Sigmoid colon (tissue), 7 donors: ENCODE data around the gene ARTN. TPM values are rescaled to one million over a fixed set of nuclear protein-coding genes. Genes with fewer than 3 reads are reported as not detected.

Experiments used
- DNase-seq: peaks from one replicate; pipeline ENCODE4 v3.0.0-alpha.2; 2019
- H3K27ac ChIP-seq, 4 donors: fragments of 200-600 bp; sonication (generic); one replicate each; pipeline ENCODE4 v1.5.1; 2016 to 2019; ENCODE audit warnings: mild to moderate bottlenecking in 1 of 4
- H3K27me3 ChIP-seq, 3 donors: fragments of 200-600 bp; sonication (generic); one replicate each; pipeline ENCODE4 v1.5.1; 2019; ENCODE audit warnings: mild to moderate bottlenecking in 1 of 3
- H3K36me3 ChIP-seq, 4 donors: fragments of 200-600 bp; sonication (generic); one replicate each; pipeline ENCODE4 v1.5.1; 2016 to 2019
- H3K4me1 ChIP-seq, 4 donors: fragments of 200-600 bp; sonication (generic); one replicate each; pipeline ENCODE4 v1.5.1; 2017 to 2019
- H3K4me3 ChIP-seq, 4 donors: fragments of 200-600 bp; sonication (generic); one replicate each; pipeline ENCODE4 v1.5.1; 2017 to 2019; ENCODE audit warnings: mild to moderate bottlenecking in 2 of 4, moderate library complexity in 1 of 4
- H3K9me3 ChIP-seq, 4 donors: fragments of 200-600 bp in 3 of 4; sonication (generic) in 3 of 4; one replicate each; pipeline versions ENCODE4 v1.5.1 to v1.6.1; 2013 to 2019
- EP300 ChIP-seq, 4 donors: sonication (generic); formaldehyde crosslinking; IDR thresholded peaks; one replicate each; pipeline ENCODE4 v1.6.1; 2017; ENCODE audit warnings: antibody characterized with exemption in 4 of 4
- POLR2A ChIP-seq, 2 donors: fragments of 450-650 bp; IDR thresholded peaks; one replicate each; pipeline ENCODE4 v1.6.1; 2016; ENCODE audit warnings: antibody characterized with exemption in 2 of 2, mild to moderate bottlenecking in 2 of 2, moderate library complexity in 2 of 2
- POLR2AphosphoS5 ChIP-seq, 4 donors: sonication (generic); formaldehyde crosslinking; IDR thresholded peaks; one replicate each; pipeline ENCODE4 v1.6.1; 2017; ENCODE audit warnings: antibody characterized with exemption in 4 of 4
- WGBS, 2 donors: extraction: QIAGEN DNeasy Blood & Tissue Kit; methylation state at CpG; one replicate each; pipeline ENCODE4 v1.1.7; 2013; 5-methylcytosine and 5-hydroxymethylcytosine counted together
- intact Hi-C: fragments of 100-400 bp; cut with DNase I; formaldehyde crosslinking; loops from one replicate; pipeline ENCODE4 v1.15.1; 2023
- polyA plus RNA-seq, 3 donors: library from polyadenylated mRNA; stranded (reverse); fragments of 200-250 nt; gene quantifications; one replicate each; pipeline ENCODE4 v1.2.3, GENCODE V29; 2013
- total RNA-seq, 4 donors: library from RNA; depleted of rRNA; stranded (reverse); fragments of >200 nt; gene quantifications; one replicate each; pipeline ENCODE4 v1.1.0, GENCODE V29; 2016
- TF ChIP-seq, protein P1 (sequence below), 4 experiments: fragments of 450-650 bp in 3 of 4; fragments of 200-600 bp in 1 of 4; IDR thresholded peaks; one replicate each; pipeline ENCODE4 v1.5.1; 2016 to 2019; ENCODE audit warnings: antibody characterized with exemption in 4 of 4, mild to moderate bottlenecking in 3 of 4, moderate library complexity in 2 of 4
- donor health status: healthy with polysubstance abuse.
- donor health status: Bipolar disorder and iron deficiency.
- donor health status: healthy.

ARTN gene
- total and polyA plus RNA-seq, 7 donors: 0.99 to 8.1 (median 2.4) TPM; not detected in 2

DNA sequence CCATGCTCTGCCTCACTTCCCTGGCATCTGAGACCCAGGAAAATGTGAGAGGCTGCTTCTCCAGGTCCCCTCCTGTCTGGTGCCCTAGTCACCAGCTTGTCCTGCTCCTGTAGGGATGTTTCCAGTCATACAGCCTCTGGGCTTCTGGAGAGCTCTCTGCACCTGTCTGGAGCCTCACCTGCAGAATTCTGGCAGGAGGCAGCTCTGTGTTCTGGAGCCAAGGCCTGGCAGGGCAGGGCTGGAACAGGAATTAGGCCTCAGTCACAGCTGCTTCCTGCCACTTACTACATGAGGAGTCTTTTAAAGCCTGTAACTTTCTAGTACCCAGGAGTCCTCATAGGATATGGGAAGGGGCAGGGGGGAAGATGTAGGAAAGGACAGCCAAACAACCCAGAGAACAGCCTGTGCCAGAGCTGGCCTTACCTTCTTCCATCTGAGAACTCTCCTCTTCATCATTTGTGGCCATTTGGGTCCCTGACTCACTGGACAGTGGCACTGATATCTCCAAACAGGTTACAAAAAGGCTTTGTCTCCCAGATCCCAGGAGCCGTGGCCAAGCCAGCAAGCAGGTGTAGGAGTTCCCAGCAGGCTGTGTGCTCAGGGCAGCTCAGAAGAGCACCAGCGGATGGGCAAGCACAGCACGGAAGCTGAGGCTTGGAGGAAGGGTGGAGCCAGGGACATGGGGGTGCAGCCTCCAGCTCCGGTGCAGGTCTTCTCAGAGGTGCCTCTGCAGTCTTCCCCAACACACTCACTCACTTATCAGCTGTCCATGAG lies 31.4 kb upstream of the ARTN start:
- no peak for DNase-seq
- no peak for TF ChIP-seq POLR2A (IDR thresholded peaks at IDR 0.05)
- no peak for TF ChIP-seq EP300 (IDR thresholded peaks at IDR 0.05)
- TF ChIP-seq POLR2AphosphoS5 (IDR thresholded peaks at IDR 0.05): no peak
- TF ChIP-seq, protein P1, sequence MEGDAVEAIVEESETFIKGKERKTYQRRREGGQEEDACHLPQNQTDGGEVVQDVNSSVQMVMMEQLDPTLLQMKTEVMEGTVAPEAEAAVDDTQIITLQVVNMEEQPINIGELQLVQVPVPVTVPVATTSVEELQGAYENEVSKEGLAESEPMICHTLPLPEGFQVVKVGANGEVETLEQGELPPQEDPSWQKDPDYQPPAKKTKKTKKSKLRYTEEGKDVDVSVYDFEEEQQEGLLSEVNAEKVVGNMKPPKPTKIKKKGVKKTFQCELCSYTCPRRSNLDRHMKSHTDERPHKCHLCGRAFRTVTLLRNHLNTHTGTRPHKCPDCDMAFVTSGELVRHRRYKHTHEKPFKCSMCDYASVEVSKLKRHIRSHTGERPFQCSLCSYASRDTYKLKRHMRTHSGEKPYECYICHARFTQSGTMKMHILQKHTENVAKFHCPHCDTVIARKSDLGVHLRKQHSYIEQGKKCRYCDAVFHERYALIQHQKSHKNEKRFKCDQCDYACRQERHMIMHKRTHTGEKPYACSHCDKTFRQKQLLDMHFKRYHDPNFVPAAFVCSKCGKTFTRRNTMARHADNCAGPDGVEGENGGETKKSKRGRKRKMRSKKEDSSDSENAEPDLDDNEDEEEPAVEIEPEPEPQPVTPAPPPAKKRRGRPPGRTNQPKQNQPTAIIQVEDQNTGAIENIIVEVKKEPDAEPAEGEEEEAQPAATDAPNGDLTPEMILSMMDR (IDR thresholded peaks at IDR 0.05): no peak
- Histone ChIP-seq H3K27ac (no peak overlapping the region), H3K4me1 (no peaks in the 10 kb centered on the region), H3K36me3 (peaks cover 0 to 37% (median 2%) of the 10 kb centered on the region in 4 donors), H3K9me3 (no peaks in the 10 kb centered on the region), H3K4me3 (no peak overlapping the region), H3K27me3 (no peaks in the 10 kb centered on the region)
- intact Hi-C loops: no loop called here
- 90% methylated on average over 4 of the region's 4 CpGs for WGBS, 2 donors

DNA sequence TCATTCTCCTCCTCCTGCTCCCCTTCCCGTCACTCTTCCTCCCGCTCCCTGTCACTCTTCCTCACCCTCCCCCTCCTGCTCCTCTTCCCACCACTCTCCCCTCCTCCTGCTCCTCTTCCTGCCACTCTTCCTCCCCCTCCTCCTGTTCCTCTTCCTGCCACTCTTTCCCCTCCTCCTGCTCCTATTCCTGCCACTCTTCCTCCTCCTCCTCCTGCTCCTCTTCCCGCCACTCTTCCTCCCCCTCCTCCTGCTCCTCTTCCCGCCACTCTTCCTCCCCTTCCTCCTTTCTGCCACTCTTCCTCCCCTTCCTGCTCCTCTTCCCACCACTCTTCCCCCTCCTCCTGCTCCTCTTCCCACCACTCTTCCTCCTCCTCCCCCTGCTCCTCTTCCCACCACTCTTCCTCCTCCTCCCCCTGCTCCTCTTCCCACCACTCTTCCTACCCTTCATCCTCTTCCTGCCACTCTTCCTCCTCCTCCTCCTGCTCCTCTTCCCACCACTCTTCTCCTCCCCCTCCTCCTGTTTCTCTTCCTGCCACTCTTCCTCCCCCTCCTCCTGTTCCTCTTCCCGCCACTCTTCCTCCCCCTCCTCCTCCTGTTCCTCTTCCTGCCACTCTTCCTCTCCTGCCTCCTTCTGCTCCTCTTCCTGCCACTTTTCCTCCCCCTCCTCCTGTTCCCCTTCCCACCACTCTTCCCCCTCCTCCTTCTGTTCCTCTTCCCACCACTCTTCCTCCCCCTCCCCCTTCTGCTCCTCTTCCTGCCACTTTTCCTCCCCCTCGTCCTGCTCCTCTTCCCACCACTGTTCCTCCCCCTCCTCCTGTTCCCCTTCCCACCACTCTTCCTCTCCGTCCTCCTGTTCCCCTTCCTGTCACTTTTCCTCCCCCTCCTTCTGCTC lies 28.7 kb upstream of the ARTN start:
- no peak overlapping the region for H3K27ac ChIP-seq
- intact Hi-C loops: no loop called here
- no peak for TF ChIP-seq POLR2AphosphoS5 (IDR thresholded peaks at IDR 0.05)
- TF ChIP-seq, protein P1 (IDR thresholded peaks at IDR 0.05): no peak
- TF ChIP-seq EP300 (IDR thresholded peaks at IDR 0.05): no peak
- no peak for TF ChIP-seq POLR2A (IDR thresholded peaks at IDR 0.05)
- peaks cover 0 to 24% (median 2%) of the 10 kb centered on the region in 4 donors for H3K36me3 ChIP-seq
- H3K9me3 ChIP-seq: no peaks in the 10 kb centered on the region
- H3K4me3 ChIP-seq: no peak overlapping the region
- H3K27me3 ChIP-seq: no peaks in the 10 kb centered on the region
- no peaks in the 10 kb centered on the region for H3K4me1 ChIP-seq
- no peak for DNase-seq
- WGBS, 2 donors: 49 to 61% methylated on average over 7 of the region's 7 CpGs

DNA sequence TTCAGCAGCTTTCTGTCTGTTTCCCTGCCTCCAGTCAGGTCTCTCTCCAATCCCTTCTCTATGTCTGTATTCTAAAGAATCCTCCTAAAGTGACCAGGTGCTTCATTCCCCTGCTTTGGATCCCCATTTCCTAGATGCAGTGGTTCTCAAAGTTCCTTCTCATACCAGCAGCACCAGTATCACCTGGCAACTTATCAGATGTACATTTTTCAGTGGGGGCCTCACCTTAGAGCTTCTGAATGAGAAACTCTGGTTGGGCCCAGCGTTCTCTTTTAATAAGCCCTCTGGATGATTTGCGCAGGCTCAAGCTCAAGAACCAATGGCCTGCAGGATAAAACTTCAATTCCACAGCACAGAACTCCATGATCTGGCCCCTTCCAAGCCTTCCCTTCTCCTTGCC lies 25.4 kb upstream of the ARTN start:
- H3K4me3 ChIP-seq: no peak overlapping the region
- TF ChIP-seq, protein P1 (IDR thresholded peaks at IDR 0.05): no peak
- no peak for TF ChIP-seq EP300 (IDR thresholded peaks at IDR 0.05)
- TF ChIP-seq POLR2A (IDR thresholded peaks at IDR 0.05): no peak
- TF ChIP-seq POLR2AphosphoS5 (IDR thresholded peaks at IDR 0.05): no peak
- no peak overlapping the region for H3K27ac ChIP-seq
- H3K4me1 ChIP-seq: peaks cover 0 to 15% (median 14%) of the 10 kb centered on the region in 4 donors
- no peak for DNase-seq
- 97 to 98% methylated on average over 2 of the region's 2 CpGs for WGBS, 2 donors
- H3K9me3 ChIP-seq: no peaks in the 10 kb centered on the region
- peaks cover 0 to 16% (median 0%) of the 10 kb centered on the region in 4 donors for H3K36me3 ChIP-seq
- H3K27me3 ChIP-seq: no peaks in the 10 kb centered on the region
- intact Hi-C loops: no loop called here

DNA sequence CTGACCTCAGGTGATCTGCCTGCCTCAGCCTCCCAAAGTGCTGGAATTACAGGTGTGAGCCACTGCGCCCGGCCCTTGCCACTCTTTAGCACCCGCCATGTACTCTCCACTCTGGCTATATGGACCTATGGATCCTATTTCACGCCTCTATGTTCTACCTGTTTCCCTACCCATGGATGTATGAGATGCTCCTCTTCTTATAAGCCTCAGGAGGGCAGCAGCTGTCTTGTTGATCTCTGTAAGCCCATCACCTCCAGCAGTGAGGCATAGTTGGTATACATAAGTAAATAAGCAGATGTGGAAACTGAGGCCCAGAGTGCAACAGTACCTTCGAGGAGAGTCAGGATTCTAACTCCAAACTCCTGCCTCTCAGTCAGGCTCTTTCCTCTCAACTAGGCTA lies 24.7 kb upstream of the ARTN start:
- Histone ChIP-seq H3K9me3 (no peaks in the 10 kb centered on the region), H3K4me3 (no peak overlapping the region), H3K4me1 (peaks cover 0 to 18% (median 18%) of the 10 kb centered on the region in 4 donors), H3K27ac (no peak overlapping the region), H3K27me3 (no peaks in the 10 kb centered on the region), H3K36me3 (peaks cover 0 to 16% (median 0%) of the 10 kb centered on the region in 4 donors)
- TF ChIP-seq POLR2AphosphoS5 (IDR thresholded peaks at IDR 0.05) (no peak), POLR2A (IDR thresholded peaks at IDR 0.05) (no peak)
- TF ChIP-seq, protein P1 (IDR thresholded peaks at IDR 0.05): no peak
- intact Hi-C loops: no loop called here
- DNase-seq: peak; percentile 13
- WGBS, 2 donors: 95 to 96% methylated on average over 5 of the region's 5 CpGs
